Cerebellar cortex (tissue), 1 donor: ENCODE measurements around the gene SPINDOC.
"Not testable (repeated sequence)": the region's sequence is repeated elsewhere in the genome, so short reads cannot be mapped to it uniquely, and the experiment has no call there.

Experiments
- DNase-seq: peaks from one replicate; pipeline ENCODE4 v3.0.0-alpha.2; 2015; ENCODE audit warnings: low spot score

Gene SPINDOC

GRCh38 chr11:63813035-63813562 lies at the start of gene SPINDOC:
Gene SPINDOC (plus strand): TSS chr11:63813456. CDS start chr11:63813687, 231 bp downstream.
- peak; percentile 78 for DNase-seq

- no peak for DNase-seq
Observed at GRCh38 chr11:63763496-63764339, 49.5 kb upstream of the SPINDOC start.

GRCh38 chr11:63764340-63764678 lies 48.9 kb upstream of the SPINDOC start:
- no peak for DNase-seq

- no peak for DNase-seq
Observed at GRCh38 chr11:63764679-63765647, 48.3 kb upstream of the SPINDOC start.

GRCh38 chr11:63765688-63766241 lies 47.5 kb upstream of the SPINDOC start:
- no peak for DNase-seq

- DNase-seq = no peak
Observed at GRCh38 chr11:63766531-63767235, 46.6 kb upstream of the SPINDOC start.

- no peak for DNase-seq
Observed at GRCh38 chr11:63767267-63767564, 46.0 kb upstream of the SPINDOC start.

GRCh38 chr11:63767565-63768236 lies 45.6 kb upstream of the SPINDOC start:
- peak; percentile 92 for DNase-seq

GRCh38 chr11:63768237-63769041 lies 44.8 kb upstream of the SPINDOC start, which contains the start of gene ZFTA:
Gene ZFTA (minus strand): TSS chr11:63768775. CDS start chr11:63768622, 153 bp downstream.
- DNase-seq = peak; percentile 60

GRCh38 chr11:63769042-63769713 lies 44.1 kb upstream of the SPINDOC start:
- DNase-seq = no peak

GRCh38 chr11:63769714-63770455 lies 43.4 kb upstream of the SPINDOC start:
- peak; percentile 54 for DNase-seq

GRCh38 chr11:63770763-63771162 lies 42.5 kb upstream of the SPINDOC start:
- no peak for DNase-seq

GRCh38 chr11:63771741-63772318 lies 41.4 kb upstream of the SPINDOC start:
- not testable (repeated sequence) for DNase-seq

- DNase-seq = no peak
Observed at GRCh38 chr11:63775191-63775590, 38.1 kb upstream of the SPINDOC start.

- no peak for DNase-seq
Observed at GRCh38 chr11:63779039-63779438, 34.2 kb upstream of the SPINDOC start.

GRCh38 chr11:63782749-63783148 lies 30.5 kb upstream of the SPINDOC start:
- no peak for DNase-seq

- DNase-seq = no peak
Observed at GRCh38 chr11:63783925-63784592, 29.2 kb upstream of the SPINDOC start.

- no peak for DNase-seq
Observed at GRCh38 chr11:63785823-63786222, 27.4 kb upstream of the SPINDOC start.
